ENCODE results near the gene FOXA3. TPM values are rescaled to one million over a fixed set of nuclear protein-coding genes. Genes with fewer than 3 reads are reported as not detected.

Gene FOXA3
- total RNA-seq, 2 experiments from 2014 or later: not detected

DNA sequence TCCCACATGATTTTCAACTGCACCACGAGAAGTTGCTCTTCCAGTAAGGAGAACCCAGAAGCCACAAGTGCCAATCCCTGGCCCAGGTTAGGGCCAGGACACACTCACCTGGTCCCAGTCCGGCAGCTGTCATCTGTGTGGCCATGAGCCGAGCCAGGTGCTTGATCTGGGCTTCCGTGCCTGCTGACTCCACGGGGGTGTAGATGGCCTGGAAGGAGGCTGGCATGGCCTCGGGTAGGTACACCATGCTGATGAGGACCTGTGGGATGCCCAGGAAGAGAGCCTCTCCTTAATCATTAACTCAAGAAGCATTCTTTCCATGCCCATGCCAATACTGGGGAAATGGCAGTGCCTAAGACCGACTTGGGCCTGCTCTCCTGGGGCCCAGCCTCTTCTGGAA is 29.2 kb upstream of the FOXA3 start:
- ChIA-PET CTCF (ENCODE audit: unreplicated experiment) (no interaction called here), POLR2A (interaction anchor here (1.1 kb wide), 1 partner anchor 23 kb away, joined by 3 read pairs; no protein-coding TSS in a partner anchor)
- H3K27ac ChIP-seq (ENCODE audit: low read depth, low read length, poor library complexity, severe bottlenecking): no peak overlapping the region
- BruUV-seq (replicated peaks): no TSS peak
- H3K36me3 ChIP-seq (ENCODE audit: insufficient read depth, low read length): peaks cover 97% of the 10 kb centered on the region
- H3K9me3 ChIP-seq (ENCODE audit: low read length): peaks cover 4% of the 10 kb centered on the region; the same call in 1 of the 2 replicates
- H3K4me3 ChIP-seq (ENCODE audit: low read depth, low read length, poor library complexity, severe bottlenecking): no peak overlapping the region
- no peaks in the 10 kb centered on the region for H3K9me2 ChIP-seq (ENCODE audit: insufficient read depth, low read length)
- no peak overlapping the region for H2AFZ ChIP-seq (ENCODE audit: low read length)
- no peaks in the 10 kb centered on the region for H3K79me2 ChIP-seq (ENCODE audit: insufficient read depth, low read depth, low read length)
- DNase-seq (ENCODE audit: low spot score): no peak
- TF ChIP-seq, protein P1, sequence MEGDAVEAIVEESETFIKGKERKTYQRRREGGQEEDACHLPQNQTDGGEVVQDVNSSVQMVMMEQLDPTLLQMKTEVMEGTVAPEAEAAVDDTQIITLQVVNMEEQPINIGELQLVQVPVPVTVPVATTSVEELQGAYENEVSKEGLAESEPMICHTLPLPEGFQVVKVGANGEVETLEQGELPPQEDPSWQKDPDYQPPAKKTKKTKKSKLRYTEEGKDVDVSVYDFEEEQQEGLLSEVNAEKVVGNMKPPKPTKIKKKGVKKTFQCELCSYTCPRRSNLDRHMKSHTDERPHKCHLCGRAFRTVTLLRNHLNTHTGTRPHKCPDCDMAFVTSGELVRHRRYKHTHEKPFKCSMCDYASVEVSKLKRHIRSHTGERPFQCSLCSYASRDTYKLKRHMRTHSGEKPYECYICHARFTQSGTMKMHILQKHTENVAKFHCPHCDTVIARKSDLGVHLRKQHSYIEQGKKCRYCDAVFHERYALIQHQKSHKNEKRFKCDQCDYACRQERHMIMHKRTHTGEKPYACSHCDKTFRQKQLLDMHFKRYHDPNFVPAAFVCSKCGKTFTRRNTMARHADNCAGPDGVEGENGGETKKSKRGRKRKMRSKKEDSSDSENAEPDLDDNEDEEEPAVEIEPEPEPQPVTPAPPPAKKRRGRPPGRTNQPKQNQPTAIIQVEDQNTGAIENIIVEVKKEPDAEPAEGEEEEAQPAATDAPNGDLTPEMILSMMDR (conservative IDR thresholded peaks at IDR 0.05; ENCODE audit: low read length): no peak
- no peak for TF ChIP-seq EZH2phosphoT487 (IDR thresholded peaks at IDR 0.05; ENCODE audit: borderline replicate concordance, low read depth, low read length)
- no peaks in the 10 kb centered on the region for H3K4me1 ChIP-seq (ENCODE audit: insufficient read depth, low read length, poor library complexity, severe bottlenecking)
- intact Hi-C loops (cut with micrococcal nuclease; ENCODE audit: unreplicated experiment): no loop called here
- H4K20me1 ChIP-seq (ENCODE audit: insufficient read depth, low read length): no peaks in the 10 kb centered on the region
- no peak overlapping the region for H3K4me2 ChIP-seq (ENCODE audit: low read length)

DNA sequence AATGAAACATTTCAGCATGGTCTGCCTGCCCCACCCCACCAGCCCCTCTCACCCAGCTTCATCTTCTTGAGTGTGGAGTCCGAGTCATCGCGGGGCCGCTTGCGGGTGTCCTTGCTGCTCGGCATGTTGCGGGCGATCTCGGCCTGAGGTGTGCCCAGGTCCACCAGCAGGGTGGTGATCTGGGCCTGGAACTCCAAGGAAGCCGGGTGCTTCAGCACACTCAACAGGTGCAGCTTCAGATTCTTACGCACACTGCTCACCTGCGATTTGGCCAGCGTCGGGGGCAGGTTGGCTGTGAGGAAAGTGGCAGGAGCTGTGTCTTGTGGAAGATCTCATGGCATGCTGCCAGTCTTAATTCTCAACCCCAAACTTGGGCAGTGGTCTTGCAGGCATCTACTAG is 21.9 kb upstream of the FOXA3 start:
- H4K20me1 ChIP-seq (ENCODE audit: insufficient read depth, low read length): no peaks in the 10 kb centered on the region
- peaks cover 98% of the 10 kb centered on the region for H3K36me3 ChIP-seq (ENCODE audit: insufficient read depth, low read length)
- no peak overlapping the region for H3K4me2 ChIP-seq (ENCODE audit: low read length)
- no peak overlapping the region for H3K27ac ChIP-seq (ENCODE audit: low read depth, low read length, poor library complexity, severe bottlenecking)
- no TSS peak for BruUV-seq (replicated peaks)
- intact Hi-C loops (cut with micrococcal nuclease; ENCODE audit: unreplicated experiment): no loop called here
- no peak overlapping the region for H3K4me3 ChIP-seq (ENCODE audit: low read depth, low read length, poor library complexity, severe bottlenecking)
- no peaks in the 10 kb centered on the region for H3K9me2 ChIP-seq (ENCODE audit: insufficient read depth, low read length)
- TF ChIP-seq, protein P1 (conservative IDR thresholded peaks at IDR 0.05; ENCODE audit: low read length): no peak
- no peak for TF ChIP-seq EZH2phosphoT487 (IDR thresholded peaks at IDR 0.05; ENCODE audit: borderline replicate concordance, low read depth, low read length)
- ChIA-PET CTCF (ENCODE audit: unreplicated experiment) (no interaction called here), POLR2A (interaction anchor here (0.6 kb wide), 1 partner anchor 17 kb away, joined by 3 read pairs; no protein-coding TSS in a partner anchor)
- no peak overlapping the region for H2AFZ ChIP-seq (ENCODE audit: low read length)
- no peaks in the 10 kb centered on the region for H3K4me1 ChIP-seq (ENCODE audit: insufficient read depth, low read length, poor library complexity, severe bottlenecking)
- H3K79me2 ChIP-seq (ENCODE audit: insufficient read depth, low read depth, low read length): no peaks in the 10 kb centered on the region
- no peak for DNase-seq (ENCODE audit: low spot score)
- H3K9me3 ChIP-seq (ENCODE audit: low read length): peaks cover 4% of the 10 kb centered on the region; the same call in 1 of the 2 replicates

DNA sequence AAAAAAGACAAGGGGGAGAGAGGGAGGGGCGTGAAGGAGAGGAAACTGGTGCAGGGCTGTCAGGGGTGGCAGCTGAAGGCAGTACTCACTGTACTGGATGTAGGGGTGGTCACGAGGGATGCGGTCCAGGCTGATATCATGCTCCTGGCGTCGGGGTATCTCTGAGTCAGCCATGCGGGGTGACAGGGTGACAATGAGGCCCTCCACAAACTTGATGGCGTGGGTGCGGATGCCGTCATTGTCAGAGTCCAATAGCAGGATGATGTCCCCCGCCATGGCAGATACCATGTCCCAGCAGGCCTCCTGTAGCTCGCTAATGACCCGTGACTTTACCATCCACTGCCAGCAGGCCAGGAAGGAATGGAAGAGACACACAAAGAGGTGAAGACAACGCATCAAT is 16.5 kb upstream of the FOXA3 start:
- H3K27ac ChIP-seq (ENCODE audit: low read depth, low read length, poor library complexity, severe bottlenecking): no peak overlapping the region
- H3K4me2 ChIP-seq (ENCODE audit: low read length): no peak overlapping the region
- H3K9me3 ChIP-seq (ENCODE audit: low read length): no peaks in the 10 kb centered on the region
- CTCF ChIA-PET (ENCODE audit: unreplicated experiment): no interaction called here
- H4K20me1 ChIP-seq (ENCODE audit: insufficient read depth, low read length): no peaks in the 10 kb centered on the region
- no peak overlapping the region for H3K4me3 ChIP-seq (ENCODE audit: low read depth, low read length, poor library complexity, severe bottlenecking)
- H3K4me1 ChIP-seq (ENCODE audit: insufficient read depth, low read length, poor library complexity, severe bottlenecking): no peaks in the 10 kb centered on the region
- intact Hi-C loops (cut with micrococcal nuclease; ENCODE audit: unreplicated experiment): no loop called here
- H3K9me2 ChIP-seq (ENCODE audit: insufficient read depth, low read length): no peaks in the 10 kb centered on the region
- no peaks in the 10 kb centered on the region for H3K79me2 ChIP-seq (ENCODE audit: insufficient read depth, low read depth, low read length)
- peaks cover 98% of the 10 kb centered on the region for H3K36me3 ChIP-seq (ENCODE audit: insufficient read depth, low read length)
- POLR2A ChIA-PET: no interaction called here
- DNase-seq (ENCODE audit: low spot score): no peak
- no peak overlapping the region for H2AFZ ChIP-seq (ENCODE audit: low read length)
- TF ChIP-seq, protein P1 (conservative IDR thresholded peaks at IDR 0.05; ENCODE audit: low read length): no peak
- no peak for TF ChIP-seq EZH2phosphoT487 (IDR thresholded peaks at IDR 0.05; ENCODE audit: borderline replicate concordance, low read depth, low read length)
- BruUV-seq (replicated peaks): no TSS peak

Measured in OCI-LY7 (cell line).